ENCODE results near the gene RBL2. TPM values are rescaled to one million over a fixed set of nuclear protein-coding genes. Genes with fewer than 3 reads are reported as not detected.

Gene RBL2
- total and polyA plus RNA-seq, 7 experiments from 2014 or later = 158 to 452 (median 253) TPM

DNA sequence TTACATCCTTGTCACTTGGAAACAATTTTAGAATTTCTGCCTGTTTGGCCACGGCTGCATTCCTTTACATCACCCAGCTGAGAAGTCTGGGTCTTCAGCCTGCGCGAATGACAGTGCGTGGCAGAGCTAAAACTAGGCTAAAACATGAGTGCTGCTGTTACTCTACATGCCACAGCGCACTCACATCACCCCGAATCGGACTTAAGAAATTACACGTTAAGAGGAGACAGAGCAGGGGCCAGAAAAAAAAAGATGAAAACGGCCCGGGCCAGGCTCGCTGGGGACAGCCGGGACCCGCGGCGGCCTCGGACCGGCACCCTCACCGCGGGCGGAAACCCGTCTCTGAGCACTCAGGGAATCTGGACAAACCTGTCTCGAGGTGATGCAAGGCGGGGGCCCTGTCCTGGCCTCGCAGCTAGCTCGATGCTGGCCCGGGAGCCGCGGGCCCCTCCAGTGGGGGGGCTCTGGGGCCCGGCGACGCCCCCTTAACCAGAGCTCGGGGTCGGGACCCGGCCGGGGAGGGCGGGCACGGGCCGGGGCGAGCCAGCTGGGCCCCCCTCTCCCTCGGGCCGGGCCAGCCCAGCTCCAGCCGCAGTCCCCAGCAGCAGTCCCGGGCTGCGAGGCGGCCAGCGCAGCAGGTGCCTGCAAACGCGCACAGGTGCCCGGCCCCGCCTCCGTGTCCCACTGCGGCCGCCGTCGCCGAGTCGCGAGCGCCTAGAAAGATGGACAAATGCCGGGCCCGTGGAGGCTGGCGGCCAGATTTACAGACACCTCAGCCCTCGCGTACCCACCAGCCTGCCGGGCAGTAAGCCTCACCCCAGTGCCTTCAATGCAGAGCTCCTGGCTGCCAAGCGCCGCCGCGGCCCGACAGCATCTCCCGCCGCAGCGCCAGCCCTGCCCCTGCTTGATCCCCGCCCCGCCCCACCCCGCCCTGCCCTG lies 68.3 kb downstream of the RBL2 start, which contains the start of gene AKTIP:
Gene AKTIP, minus strand, starts transcription at position 879 of the 939 bp plus-strand sequence. CDS start 2,950 bp downstream, outside the sequence.
- peaks cover 0 to 1% (median 0%) of the 10 kb centered on the region in 11 donors for H3K9me3 Mint-ChIP-seq
- intact Hi-C loops (cut with micrococcal nuclease) = loop anchor here (1.0 to 5.0 kb wide), 12 partner anchors 14 to 448 kb away; partner anchors contain the start of genes FTO (in 2 of the 2) and CHD9 (in 1 of the 2)
- ChIA-PET CTCF (interaction anchor here (0.9 kb wide), 1 partner anchor 67 kb away, joined by 4 read pairs; no protein-coding TSS in a partner anchor), POLR2A (interaction anchor here (0.6 to 4.8 kb wide), 18 partner anchors 9 to 219 kb away, joined by 3 to 136 read pairs (median 5); partner anchors contain the start of gene RBL2)
- H3K4me3 Mint-ChIP-seq = peak within 1 kb of the TSS; percentile 86 to 100 (median 97)
- H3K27ac ChIP-seq (ENCODE audit: low read depth, low read length) = peak within 1 kb of the TSS; percentile 80
- ATAC-seq = peak; percentile 19
- H3K4me1 Mint-ChIP-seq = peaks cover 37 to 61% (median 50%) of the 10 kb centered on the region in 7 donors
- H3K27ac Mint-ChIP-seq = peak within 1 kb of the TSS; percentile 91 to 98 (median 94)
- H3K4me1 ChIP-seq (ENCODE audit: control insufficient read depth in 2 of 2, insufficient read depth in 2 of 2, low read length in 2 of 2) = peaks cover 25 to 38% of the 10 kb centered on the region in 2 donors
- H3K27me3 ChIP-seq (ENCODE audit: control insufficient read depth in 2 of 2, insufficient read depth in 2 of 2, low read length in 2 of 2) = no peaks in the 10 kb centered on the region
- DNase-seq = peak in 5 of 9 donors; percentile 25 to 38 (median 31)
- peak within 1 kb of the TSS; percentile 66 for H3K4me3 ChIP-seq (ENCODE audit: low read length)
- H3K9me3 ChIP-seq (ENCODE audit: control insufficient read depth in 2 of 3, low read length in 3 of 3) = no peaks in the 10 kb centered on the region
- no peaks in the 10 kb centered on the region for H3K27me3 Mint-ChIP-seq
- H3K36me3 ChIP-seq (ENCODE audit: control insufficient read depth in 2 of 3, insufficient read depth in 3 of 3, low read length in 3 of 3) = peaks cover 0 to 17% (median 0%) of the 10 kb centered on the region in 3 experiments
- H3K36me3 Mint-ChIP-seq = peaks cover 0 to 31% (median 21%) of the 10 kb centered on the region in 5 donors

- Histone ChIP-seq H3K27me3 (ENCODE audit: control insufficient read depth in 2 of 2, insufficient read depth in 2 of 2, low read length in 2 of 2) (no peaks in the 10 kb centered on the region), H3K36me3 (ENCODE audit: control insufficient read depth in 2 of 3, insufficient read depth in 3 of 3, low read length in 3 of 3) (peaks cover 0 to 9% (median 0%) of the 10 kb centered on the region in 3 experiments), H3K27ac (ENCODE audit: low read depth, low read length) (peak overlapping the region; percentile 79), H3K9me3 (ENCODE audit: control insufficient read depth in 2 of 3, low read length in 3 of 3) (no peaks in the 10 kb centered on the region), H3K4me3 (ENCODE audit: low read length) (peak overlapping the region; percentile 66), H3K4me1 (ENCODE audit: control insufficient read depth in 2 of 2, insufficient read depth in 2 of 2, low read length in 2 of 2) (peaks cover 25 to 38% of the 10 kb centered on the region in 2 donors)
- ATAC-seq (peak; percentile 94), DNase-seq (peak; percentile 94 to 100 (median 100))
- Mint-ChIP-seq H3K4me3 (peak overlapping the region; percentile 86 to 97 (median 94)), H3K9me3 (peaks cover 0 to 1% (median 0%) of the 10 kb centered on the region in 11 donors), H3K4me1 (peaks cover 36 to 54% (median 45%) of the 10 kb centered on the region in 7 donors), H3K36me3 (peaks cover 0 to 28% (median 14%) of the 10 kb centered on the region in 5 donors), H3K27me3 (no peaks in the 10 kb centered on the region), H3K27ac (peak overlapping the region; percentile 82 to 98 (median 92))
- intact Hi-C loops (cut with micrococcal nuclease) = loop anchor here (1.0 to 5.0 kb wide), 12 partner anchors 15 to 449 kb away; partner anchors contain the start of genes FTO (in 2 of the 2) and CHD9 (in 1 of the 2)
- ChIA-PET POLR2A (interaction anchor here (0.6 to 4.8 kb wide), 14 partner anchors 11 to 220 kb away, joined by 3 to 136 read pairs (median 6); partner anchors contain the start of gene RBL2), CTCF (interaction anchor here (0.9 to 1.3 kb wide), 3 partner anchors 28 to 68 kb away, joined by 3 to 5 read pairs (median 4); no protein-coding TSS in a partner anchor)
These were observed 69.1 kb downstream of the RBL2 start for GRCh38 chr16:53503270-53503923.

DNA sequence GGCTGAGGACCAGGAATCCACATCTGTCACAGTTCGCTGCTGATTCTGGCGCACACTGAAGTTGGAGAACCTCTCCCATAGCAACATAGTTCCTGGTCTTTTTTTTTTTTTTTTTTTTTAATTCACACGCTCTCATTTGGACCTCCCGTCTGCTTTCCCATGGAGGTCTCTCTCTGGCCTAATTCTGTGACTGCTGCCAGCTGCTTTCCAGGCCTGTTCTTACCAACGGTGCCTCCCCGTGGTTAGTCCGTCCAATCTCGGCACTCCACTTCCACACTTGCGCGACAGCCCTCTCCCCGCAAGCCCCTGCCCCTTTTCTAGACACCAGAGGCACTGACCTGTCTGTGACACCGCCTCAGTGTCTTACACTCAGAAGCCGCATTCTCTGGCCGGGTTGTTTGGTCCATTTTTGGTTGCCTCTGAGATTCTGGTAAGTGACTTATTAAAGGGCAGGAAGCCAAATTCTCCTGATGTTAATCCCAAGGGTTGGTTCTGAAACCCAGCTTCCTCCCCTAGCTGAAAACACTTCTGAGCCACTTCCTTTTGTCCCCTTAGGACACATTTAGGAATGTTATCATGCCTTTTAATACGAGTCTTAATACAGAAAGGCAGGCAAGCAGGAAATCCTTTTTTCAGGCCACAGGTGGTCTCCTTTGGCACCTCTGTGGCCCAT lies 69.9 kb downstream of the RBL2 start:
- Histone ChIP-seq H3K4me3 (ENCODE audit: low read length) (peak overlapping the region; percentile 66), H3K27ac (ENCODE audit: low read depth, low read length) (peak overlapping the region; percentile 79), H3K4me1 (ENCODE audit: control insufficient read depth in 2 of 2, insufficient read depth in 2 of 2, low read length in 2 of 2) (peaks cover 21 to 33% of the 10 kb centered on the region in 2 donors), H3K9me3 (ENCODE audit: control insufficient read depth in 2 of 3, low read length in 3 of 3) (no peaks in the 10 kb centered on the region), H3K27me3 (ENCODE audit: control insufficient read depth in 2 of 2, insufficient read depth in 2 of 2, low read length in 2 of 2) (no peaks in the 10 kb centered on the region), H3K36me3 (ENCODE audit: control insufficient read depth in 2 of 3, insufficient read depth in 3 of 3, low read length in 3 of 3) (peaks cover 0 to 2% (median 0%) of the 10 kb centered on the region in 3 experiments)
- intact Hi-C loops (cut with micrococcal nuclease) = loop anchor here (1.0 to 5.0 kb wide), 12 partner anchors 14 to 449 kb away; partner anchors contain the start of genes FTO (in 2 of the 2) and CHD9 (in 1 of the 2)
- DNase-seq (peak in 3 of 9 donors; percentile 27 to 39 (median 36)), ATAC-seq (no peak)
- CTCF ChIA-PET = interaction anchor here (0.6 to 1.3 kb wide), 3 partner anchors 28 to 87 kb away, joined by 3 to 6 read pairs (median 5); no protein-coding TSS in a partner anchor
- Mint-ChIP-seq H3K27ac (peak overlapping the region; percentile 84 to 98 (median 92)), H3K9me3 (peaks cover 0 to 1% (median 0%) of the 10 kb centered on the region in 11 donors), H3K27me3 (no peaks in the 10 kb centered on the region), H3K36me3 (peaks cover 0 to 23% (median 8%) of the 10 kb centered on the region in 5 donors), H3K4me1 (peaks cover 29 to 46% (median 37%) of the 10 kb centered on the region in 7 donors), H3K4me3 (peak overlapping the region; percentile 86 to 97 (median 94))
- POLR2A ChIA-PET = interaction anchor here (0.9 to 4.8 kb wide), 14 partner anchors 11 to 221 kb away, joined by 3 to 136 read pairs (median 6); partner anchors contain the start of gene RBL2

- Histone ChIP-seq H3K4me3 (ENCODE audit: low read length) (peak overlapping the region; percentile 66), H3K27me3 (ENCODE audit: control insufficient read depth in 2 of 2, insufficient read depth in 2 of 2, low read length in 2 of 2) (no peaks in the 10 kb centered on the region), H3K27ac (ENCODE audit: low read depth, low read length) (peak overlapping the region; percentile 79), H3K4me1 (ENCODE audit: control insufficient read depth in 2 of 2, insufficient read depth in 2 of 2, low read length in 2 of 2) (peaks cover 21 to 32% of the 10 kb centered on the region in 2 donors), H3K9me3 (ENCODE audit: control insufficient read depth in 2 of 3, low read length in 3 of 3) (no peaks in the 10 kb centered on the region), H3K36me3 (ENCODE audit: control insufficient read depth in 2 of 3, insufficient read depth in 3 of 3, low read length in 3 of 3) (no peaks in the 10 kb centered on the region)
- intact Hi-C loops (cut with micrococcal nuclease) = loop anchor here in 1 of 2 donors (5.0 kb wide), 1 partner anchor 132 kb away; no protein-coding TSS in a partner anchor
- Mint-ChIP-seq H3K9me3 (peaks cover 0 to 1% (median 0%) of the 10 kb centered on the region in 11 donors), H3K27ac (peak overlapping the region; percentile 84 to 98 (median 92)), H3K27me3 (no peaks in the 10 kb centered on the region), H3K36me3 (peaks cover 0 to 22% (median 5%) of the 10 kb centered on the region in 5 donors), H3K4me1 (peaks cover 27 to 47% (median 33%) of the 10 kb centered on the region in 7 donors), H3K4me3 (peak overlapping the region; percentile 86 to 97 (median 94))
- ATAC-seq (no peak), DNase-seq (peak in 3 of 9 donors; percentile 34 to 38 (median 35))
- ChIA-PET POLR2A (interaction anchor here (0.9 to 4.8 kb wide), 7 partner anchors 12 to 131 kb away, joined by 3 to 136 read pairs (median 6); partner anchors contain the start of gene RBL2), CTCF (interaction anchor here (0.6 to 1.3 kb wide), 3 partner anchors 29 to 88 kb away, joined by 3 to 6 read pairs (median 5); no protein-coding TSS in a partner anchor)
These were observed 70.4 kb downstream of the RBL2 start for GRCh38 chr16:53504665-53505064.

GRCh38 chr16:53506254-53506653 lies 72.0 kb downstream of the RBL2 start:
- H3K9me3 Mint-ChIP-seq = peaks cover 0 to 3% (median 0%) of the 10 kb centered on the region in 11 donors
- ChIA-PET POLR2A (interaction anchor here (0.8 to 2.2 kb wide), 3 partner anchors 49 to 72 kb away, joined by 4 to 7 read pairs (median 4); partner anchors contain the start of gene RBL2), CTCF (no interaction called here)
- H3K9me3 ChIP-seq (ENCODE audit: control insufficient read depth in 2 of 3, low read length in 3 of 3) = no peaks in the 10 kb centered on the region
- H3K4me1 ChIP-seq (ENCODE audit: control insufficient read depth in 2 of 2, insufficient read depth in 2 of 2, low read length in 2 of 2) = peaks cover 18 to 31% of the 10 kb centered on the region in 2 donors
- H3K36me3 Mint-ChIP-seq = peaks cover 0 to 11% (median 0%) of the 10 kb centered on the region in 5 donors
- no peaks in the 10 kb centered on the region for H3K27me3 ChIP-seq (ENCODE audit: control insufficient read depth in 2 of 2, insufficient read depth in 2 of 2, low read length in 2 of 2)
- no peaks in the 10 kb centered on the region for H3K27me3 Mint-ChIP-seq
- no peak overlapping the region for H3K27ac ChIP-seq (ENCODE audit: low read depth, low read length)
- no peak overlapping the region for H3K27ac Mint-ChIP-seq
- intact Hi-C loops (cut with micrococcal nuclease) = no loop called here
- no peak overlapping the region for H3K4me3 Mint-ChIP-seq
- H3K36me3 ChIP-seq (ENCODE audit: control insufficient read depth in 2 of 3, insufficient read depth in 3 of 3, low read length in 3 of 3) = no peaks in the 10 kb centered on the region
- no peak for DNase-seq
- ATAC-seq = no peak
- H3K4me1 Mint-ChIP-seq = peaks cover 20 to 48% (median 32%) of the 10 kb centered on the region in 7 donors
- no peak overlapping the region for H3K4me3 ChIP-seq (ENCODE audit: low read length)
